GM19193 (cell line): Measurements from ENCODE around the gene FLAD1.
A peak's percentile ranks its signal among the peaks of the same experiment; 100 is the strongest.

Source experiments
- POLR2A ChIP-seq: IDR thresholded peaks from 4 replicates; pipeline ENCODE4 v1.6.1; 2011; ENCODE audit not compliant: insufficient read depth, insufficient read length; ENCODE audit errors: extremely low read depth

FLAD1 gene

DNA sequence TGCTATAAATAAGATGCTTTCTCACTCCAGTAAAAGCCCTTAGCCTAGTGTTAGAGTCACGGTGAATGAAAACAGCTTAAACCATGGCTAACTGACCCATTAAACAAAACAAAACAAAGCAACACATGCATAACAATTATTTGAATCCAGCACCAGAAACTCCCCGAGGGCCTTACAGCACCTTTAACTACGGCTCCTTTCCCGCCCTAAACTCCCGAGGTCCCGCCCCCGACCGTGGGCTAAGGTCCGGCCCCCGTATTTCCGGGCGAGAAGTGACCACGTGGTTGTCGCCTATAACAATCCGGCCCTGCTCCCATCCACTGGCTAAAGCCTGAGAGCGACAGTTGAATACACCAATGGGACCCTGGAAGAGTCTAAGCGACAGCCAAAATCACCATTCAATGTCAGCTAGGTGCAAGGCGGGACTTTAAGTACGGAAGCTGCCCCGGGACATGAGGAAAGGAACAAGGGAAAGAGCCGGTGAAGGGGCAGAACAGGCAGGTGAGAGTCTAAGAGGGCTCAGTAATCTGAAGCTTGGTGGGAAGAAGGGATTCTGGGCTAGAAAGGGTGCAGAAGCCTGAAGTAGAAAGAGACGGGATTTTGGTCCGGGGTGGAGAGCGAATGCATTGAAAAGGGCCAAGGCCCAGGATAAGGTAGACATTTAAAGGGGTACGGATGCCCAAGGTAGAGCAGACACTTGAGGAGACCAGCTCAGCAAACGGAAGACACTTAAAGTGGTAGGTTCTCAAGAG, at the start of gene FLAD1:
FLAD1 (plus strand) TSS at position 448 of the 752 bp plus-strand sequence. CDS start 351 bp downstream, outside the sequence.
- peak; percentile 70 for TF ChIP-seq POLR2A

DNA sequence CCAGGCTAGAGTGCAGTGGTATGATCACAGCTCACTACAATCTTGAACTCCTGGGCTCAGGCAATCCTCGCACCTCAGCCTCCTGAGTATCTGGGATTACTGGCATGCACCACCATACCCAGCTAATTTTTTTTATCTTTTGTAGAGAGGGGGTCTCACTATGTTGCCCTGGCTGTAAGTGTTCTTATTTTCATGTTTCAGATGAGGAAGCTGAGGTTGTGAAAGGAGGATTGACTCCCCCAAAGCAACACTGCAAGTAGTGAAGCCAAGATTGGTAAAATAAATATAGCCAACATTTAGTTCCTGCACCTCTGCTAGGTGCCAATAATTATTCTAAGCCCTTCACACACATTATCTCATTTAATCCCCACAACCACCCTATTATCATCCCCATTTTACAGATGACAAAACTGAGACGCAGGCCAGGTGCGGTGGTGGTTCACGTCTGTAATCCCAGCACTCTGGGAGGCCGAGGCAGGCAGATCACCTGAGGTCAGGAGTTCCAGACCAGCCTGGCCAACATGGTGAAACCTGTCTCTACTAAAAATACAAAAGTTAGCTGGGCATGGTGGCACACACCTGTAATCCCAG, 48.7 kb upstream of the FLAD1 start:
- TF ChIP-seq POLR2A = no peak

DNA sequence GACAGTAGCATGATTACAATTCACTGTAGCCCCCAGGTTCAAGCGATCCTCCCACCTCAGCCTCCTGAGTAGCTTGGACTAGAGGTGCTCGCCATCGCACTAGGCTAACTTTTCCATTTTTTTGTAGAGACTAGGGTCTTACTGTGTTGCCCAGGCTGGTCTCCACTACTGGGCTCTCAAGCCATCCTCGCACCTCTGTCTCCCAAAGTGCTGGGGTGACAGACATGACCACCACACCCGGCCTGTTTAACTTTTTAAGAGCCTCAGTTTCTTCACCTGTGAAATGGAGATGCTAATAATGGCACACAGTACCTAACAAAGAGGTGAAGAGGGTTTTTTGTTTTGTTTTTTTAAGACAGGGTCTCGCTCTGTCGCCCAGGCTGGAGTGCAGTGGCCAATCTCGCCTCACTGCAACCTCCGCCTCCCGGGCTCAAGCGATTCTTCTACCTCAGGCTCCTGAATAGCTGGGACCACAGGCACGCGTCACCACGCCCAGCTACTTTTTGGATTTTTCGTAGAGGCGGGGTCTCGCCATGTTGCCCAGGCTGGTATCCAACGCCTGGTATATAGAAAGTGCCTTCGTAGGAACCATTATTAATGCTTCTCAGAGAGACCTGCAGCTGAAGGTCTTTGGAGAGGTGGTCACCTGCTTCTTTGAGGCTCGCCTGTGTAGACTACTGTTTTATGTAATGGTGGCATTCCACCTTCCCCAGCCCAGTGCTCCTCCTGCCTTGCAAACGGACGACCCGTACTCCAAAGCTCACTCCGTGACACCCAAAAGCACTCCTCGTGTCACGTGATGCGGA, 47.2 kb upstream of the FLAD1 start:
- TF ChIP-seq POLR2A = no peak

DNA sequence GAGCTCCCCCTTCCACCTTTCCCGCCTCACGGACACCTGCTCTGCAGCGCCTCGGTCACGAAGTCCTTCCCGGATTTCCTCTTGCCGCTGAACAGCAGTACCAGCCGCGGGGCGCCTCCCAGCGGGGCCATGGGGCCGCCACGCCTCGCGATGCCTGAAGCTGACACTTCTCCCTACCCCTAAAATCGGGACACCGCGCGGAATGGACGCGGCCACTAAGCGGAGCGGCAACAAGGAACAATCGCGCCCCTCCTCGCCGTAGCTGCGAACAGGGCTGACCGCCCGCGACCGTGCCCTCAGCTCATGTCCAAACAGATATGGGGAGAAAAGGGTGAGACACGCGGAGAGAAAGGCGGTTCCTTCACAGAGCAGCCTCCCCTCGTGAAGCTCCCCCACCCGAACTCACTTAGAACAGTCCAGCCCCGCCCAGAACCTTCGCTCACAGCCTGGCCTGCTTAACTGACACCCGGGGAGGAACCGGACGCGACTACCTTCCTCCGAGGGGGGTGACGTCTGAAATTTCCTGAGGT, 46.5 kb upstream of the FLAD1 start, which contains the start of gene PMVK:
PMVK (minus strand) TSS at position 165 of the 530 bp plus-strand sequence; CDS start at position 131, 34 bp downstream.
- peak; percentile 85 for TF ChIP-seq POLR2A

DNA sequence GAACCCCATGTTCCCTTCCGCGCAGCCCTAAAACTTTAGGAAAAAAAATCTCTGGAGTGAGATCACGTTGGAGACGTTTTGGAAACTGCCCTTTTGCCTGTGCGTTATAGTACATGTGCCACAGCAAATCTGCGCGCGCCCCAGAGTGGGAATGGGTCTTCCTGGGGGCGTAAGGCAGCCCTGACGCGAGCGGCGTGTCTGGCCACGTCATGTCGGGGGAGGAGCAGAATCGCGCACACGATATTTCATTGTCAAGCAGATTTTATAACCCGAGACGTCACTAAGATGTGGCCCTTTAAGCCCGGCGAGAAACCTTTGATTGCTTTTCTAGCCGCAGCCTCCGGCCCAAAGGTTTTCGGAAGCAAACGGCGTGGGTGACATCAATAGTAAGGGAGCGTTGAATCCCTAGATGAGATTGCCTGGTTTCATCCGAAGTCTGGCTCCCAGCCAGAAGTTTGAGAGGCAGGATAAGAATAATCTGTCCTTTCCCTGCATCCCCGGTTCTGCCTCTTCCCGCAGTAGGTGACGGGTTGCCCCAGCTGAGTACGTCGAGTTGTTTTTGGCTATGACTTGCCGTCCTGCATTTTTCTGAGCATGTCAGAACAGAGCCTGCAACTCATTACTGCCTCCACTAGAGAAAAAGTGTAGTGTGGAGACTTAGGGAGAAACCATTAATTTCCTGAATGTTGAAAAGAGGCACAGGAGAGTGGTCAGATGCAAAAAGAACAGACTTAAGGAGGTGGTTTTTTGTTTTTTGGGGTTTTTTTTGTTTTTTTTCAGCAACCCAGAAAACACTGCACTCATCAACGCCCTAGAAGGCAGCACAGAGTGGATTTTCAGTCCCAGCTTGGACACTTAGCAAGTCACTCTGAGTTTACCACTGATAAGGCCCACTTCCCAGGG, 45.8 kb upstream of the FLAD1 start:
- TF ChIP-seq POLR2A = peak; percentile 56

DNA sequence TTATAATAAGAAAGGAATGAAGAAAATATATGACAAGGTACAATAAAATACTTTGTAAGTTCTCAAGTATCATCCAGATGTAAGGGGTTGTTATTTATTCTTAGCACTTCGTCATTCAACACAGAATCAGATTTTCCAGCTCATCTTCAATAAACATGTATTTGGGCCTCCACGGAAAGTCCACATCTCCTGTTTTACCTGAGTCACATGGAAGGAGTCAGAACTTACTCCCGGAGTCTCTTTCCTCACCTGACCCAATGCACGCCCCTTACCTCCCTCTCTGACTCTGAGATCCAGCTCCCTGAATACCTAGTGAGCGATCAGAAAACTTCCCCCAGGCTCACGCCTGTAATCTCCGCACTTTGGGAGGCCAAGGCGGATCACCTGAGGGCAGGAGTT, 45.2 kb upstream of the FLAD1 start:
- TF ChIP-seq POLR2A = no peak

DNA sequence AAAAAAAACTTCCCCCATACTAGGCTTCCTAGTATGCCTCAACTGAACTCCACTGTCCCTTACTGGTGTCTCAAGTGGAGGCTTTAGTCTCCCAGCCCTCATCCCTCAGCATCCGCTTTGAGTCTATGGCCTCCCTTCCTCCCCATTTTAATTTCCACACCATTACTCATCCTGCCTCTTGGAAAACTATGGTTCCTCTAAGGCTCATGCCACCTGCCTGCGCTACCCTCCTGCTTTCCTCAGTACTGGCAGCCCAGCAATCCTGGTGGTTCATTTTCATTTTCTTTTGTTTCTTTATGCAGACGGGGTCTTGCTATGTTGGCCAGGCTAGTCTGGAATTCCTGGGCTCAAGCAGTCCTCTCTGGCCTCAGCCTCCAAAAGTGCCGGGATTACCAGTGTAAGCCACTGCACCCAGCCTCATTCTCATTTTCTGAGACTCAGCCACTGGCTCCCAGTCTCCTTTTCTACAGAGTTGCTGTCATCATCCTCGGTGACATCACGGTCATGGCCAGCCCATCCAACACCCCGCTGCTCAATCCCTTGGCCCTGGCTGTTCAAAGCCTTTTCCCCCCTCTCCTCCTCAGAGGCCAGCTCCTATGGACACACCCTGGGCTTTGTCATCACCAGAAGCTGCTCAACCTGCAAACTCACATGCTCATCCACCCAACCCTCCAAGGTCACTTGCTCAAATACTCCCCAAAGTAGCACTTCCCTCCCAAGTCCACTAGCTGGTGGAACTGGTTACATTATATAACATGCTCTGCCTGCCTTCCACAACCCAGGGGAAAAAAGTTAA, 44.3 kb upstream of the FLAD1 start:
- TF ChIP-seq POLR2A = no peak

DNA sequence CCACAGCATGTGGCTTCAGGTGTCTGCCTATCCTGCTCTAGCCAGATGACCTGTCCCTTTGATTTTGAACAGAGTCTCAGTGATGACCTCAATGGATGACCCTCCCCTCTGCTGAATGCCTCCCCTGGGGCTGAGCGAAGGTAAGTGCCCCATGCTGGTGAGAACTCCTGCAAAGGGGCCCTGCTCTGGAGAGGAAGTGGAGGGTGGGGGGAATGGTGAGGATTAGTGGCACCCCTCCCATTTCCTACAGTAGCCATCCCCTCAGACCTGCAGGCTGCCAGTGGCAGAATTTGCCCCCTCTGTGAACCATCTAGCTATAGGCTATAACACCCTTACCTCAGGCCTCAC, 43.0 kb upstream of the FLAD1 start:
- no peak for TF ChIP-seq POLR2A

DNA sequence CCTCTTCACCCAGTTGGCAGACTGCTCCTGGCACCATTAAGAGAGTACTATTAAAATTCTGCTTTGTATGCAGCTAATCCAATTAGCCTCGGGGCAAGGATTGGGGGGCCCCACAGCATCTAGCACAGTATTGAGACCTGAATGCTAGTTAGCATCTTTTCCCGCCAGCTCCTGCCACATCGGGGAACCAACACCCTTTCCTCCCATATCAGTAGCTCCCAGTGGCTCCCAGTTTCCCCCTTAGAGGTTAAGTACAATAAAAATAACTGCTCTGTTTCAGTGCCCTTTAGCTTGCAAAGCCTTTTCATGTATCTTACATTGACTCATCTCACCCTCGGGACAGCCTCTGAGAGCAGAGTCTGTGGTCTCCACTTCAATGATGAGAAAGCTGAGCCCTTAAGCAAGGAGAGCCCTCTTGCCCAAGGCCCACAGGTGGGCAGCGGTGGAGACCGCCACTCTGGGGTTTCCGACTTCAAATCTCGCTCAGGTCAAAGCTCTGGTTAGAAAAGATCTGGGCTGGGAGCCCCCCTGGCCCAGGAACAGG, 42.4 kb upstream of the FLAD1 start:
- no peak for TF ChIP-seq POLR2A

DNA sequence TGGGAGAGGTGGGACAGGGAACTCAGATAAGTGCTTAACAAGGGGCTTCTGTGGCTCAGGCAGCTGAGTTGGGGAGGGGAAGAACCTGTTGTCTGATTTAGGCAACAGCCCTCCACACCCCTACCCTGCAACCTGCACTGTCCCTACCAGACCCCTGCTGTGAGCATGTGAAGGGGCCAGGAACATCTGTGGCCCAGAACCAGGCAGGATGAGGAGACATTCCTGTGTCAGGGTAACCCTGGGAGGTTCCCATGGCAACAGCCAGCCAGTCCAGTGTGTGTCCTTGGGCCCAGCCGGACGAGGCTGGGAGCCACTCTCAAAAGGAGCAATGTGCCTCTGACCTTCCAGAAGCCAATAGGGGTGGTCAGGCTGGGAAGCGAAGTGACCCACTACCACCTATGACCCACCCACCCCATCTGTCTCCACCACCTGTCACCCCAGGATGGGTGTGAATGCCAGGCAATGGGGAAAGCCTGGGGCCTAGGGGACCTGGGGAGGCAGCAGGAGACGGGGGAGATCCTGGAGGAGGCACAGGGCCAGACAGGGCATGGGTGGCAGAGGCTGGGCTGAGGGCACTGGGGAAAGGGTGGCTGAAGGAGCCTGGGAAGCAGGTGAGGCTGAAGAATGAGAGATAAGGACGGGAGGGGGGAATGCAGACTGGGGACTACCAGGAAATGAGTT, 41.7 kb upstream of the FLAD1 start:
- TF ChIP-seq POLR2A = no peak

DNA sequence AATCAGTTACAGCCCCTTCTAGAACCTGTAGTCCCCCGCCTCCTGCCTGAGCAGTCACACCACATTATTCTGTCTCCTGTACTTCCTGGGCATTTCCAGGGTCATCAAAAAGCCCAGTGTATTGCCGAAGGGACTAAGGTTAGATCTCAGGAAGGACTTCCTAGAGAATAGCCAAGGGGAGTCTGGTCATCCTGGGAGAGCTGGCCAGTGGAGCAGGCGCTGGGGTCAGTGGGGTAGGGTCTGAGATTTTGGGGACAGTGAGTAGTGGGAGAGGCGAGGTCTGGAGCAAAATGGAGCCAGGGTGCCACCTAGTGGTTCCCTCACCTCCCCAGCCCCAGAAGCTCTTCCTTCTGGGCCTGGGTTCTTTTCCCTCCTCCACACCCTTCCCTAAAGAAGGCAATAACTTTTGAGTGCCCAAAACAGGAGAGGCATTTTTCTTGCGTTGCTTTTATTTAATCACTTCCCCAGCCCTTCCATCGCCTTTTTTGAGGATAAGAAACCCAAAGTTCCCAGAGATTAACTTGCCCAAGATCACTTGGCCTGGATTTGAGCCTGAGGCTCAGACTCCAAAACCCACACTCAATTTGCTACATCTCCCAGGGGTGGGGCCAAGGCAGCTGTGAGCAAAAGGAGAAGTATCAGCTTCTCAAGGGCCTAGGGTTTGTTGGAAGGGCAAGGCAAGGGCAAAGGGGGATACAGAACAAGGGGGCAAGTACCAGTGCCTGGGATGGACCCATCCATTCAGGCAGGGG, 39.3 kb upstream of the FLAD1 start:
- no peak for TF ChIP-seq POLR2A

DNA sequence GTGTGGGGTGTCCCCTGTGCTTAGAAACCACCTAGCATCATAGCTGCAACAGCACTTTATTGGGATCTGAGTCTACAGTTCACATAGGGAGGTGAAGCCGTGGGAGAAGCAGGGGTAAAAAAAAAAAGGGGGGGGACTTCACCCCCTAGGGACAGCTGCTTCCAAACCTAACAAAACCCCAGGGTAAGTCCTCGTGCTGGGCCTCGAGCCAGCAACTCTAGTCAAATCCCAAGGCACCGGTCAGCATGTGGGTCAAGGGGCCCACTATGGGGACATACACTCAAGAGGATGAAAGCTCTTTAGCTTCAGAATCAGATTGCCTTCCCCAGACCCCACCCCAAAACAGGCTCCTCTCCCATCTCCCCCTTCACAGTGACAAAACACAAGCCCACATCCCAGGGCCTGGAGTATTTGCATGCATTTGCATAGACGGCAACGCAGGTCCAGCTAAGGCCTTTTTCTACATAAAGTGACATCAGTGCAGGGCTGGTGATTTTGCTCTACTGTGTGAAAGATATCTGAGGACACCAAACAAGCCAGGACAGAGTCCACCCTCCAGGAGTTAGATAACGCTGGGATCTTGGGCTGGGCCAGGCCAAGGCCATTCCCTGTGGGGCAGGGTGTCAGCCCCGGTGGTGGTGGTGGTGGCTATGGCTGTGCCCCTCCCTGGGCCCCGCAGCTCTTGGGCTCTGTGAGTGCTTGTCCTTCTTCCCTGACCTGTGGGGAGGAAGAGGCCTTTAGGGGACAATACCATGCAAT, 38.6 kb upstream of the FLAD1 start:
- no peak for TF ChIP-seq POLR2A
